ENCODE measurements around the gene MAPK10. TPM values are rescaled to one million over a fixed set of nuclear protein-coding genes. Genes with fewer than 3 reads are reported as not detected.

The MAPK10 gene
- total and polyA plus RNA-seq, 10 of the 15 experiments (the other 5 are each of a cell fraction or from before 2014, with no cell fraction given): 1.1 to 4.2 (median 2.4) TPM

DNA sequence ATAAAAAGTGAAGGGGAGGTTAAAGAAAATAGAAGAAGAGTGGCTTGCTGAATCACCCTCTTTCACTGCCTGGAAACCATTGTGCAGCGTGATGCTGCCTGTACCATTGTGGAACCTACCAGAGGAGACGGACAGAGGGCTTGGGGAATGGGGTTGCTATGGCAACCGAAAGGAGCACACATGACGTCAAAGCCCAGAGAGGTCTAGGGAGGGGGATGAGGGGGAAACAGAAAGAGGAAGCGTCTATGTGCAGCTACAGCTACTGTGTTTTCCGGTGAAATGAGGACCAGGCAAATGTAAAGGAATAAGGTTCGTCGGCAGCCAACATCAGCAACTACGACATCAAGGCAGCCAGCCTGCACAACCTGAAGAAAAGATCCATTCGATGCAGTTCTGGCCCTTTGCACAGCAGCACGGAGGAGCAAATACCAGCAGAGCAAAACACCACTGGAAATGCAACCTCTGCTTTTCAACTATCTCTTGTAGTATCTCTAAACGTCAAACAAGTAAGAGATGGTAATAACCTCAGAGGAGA lies at the start of gene MAPK10 (continued):
- TF ChIP-seq, protein P1, sequence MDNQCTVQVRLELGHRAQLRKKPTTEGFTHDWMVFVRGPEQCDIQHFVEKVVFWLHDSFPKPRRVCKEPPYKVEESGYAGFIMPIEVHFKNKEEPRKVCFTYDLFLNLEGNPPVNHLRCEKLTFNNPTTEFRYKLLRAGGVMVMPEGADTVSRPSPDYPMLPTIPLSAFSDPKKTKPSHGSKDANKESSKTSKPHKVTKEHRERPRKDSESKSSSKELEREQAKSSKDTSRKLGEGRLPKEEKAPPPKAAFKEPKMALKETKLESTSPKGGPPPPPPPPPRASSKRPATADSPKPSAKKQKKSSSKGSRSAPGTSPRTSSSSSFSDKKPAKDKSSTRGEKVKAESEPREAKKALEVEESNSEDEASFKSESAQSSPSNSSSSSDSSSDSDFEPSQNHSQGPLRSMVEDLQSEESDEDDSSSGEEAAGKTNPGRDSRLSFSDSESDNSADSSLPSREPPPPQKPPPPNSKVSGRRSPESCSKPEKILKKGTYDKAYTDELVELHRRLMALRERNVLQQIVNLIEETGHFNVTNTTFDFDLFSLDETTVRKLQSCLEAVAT (IDR thresholded peaks at IDR 0.05): peak; percentile 59
- TF ChIP-seq MTA2 (IDR thresholded peaks at IDR 0.05; ENCODE audit: low read depth): 0 out of 2 replicates have a peak, but pooled peaks have one; percentile 13
- 0 out of 2 replicates have a peak, but pooled peaks have one; percentile 58 for TF ChIP-seq NBN (IDR thresholded peaks at IDR 0.05)
- TF ChIP-seq MEF2B (IDR thresholded peaks at IDR 0.05; ENCODE audit: partially characterized antibody, poor library complexity, severe bottlenecking): peak; percentile 29
- TF ChIP-seq TAF1 (IDR thresholded peaks at IDR 0.05; ENCODE audit: borderline replicate concordance, low read depth, low read length): no peak
- TF ChIP-seq LARP7 (IDR thresholded peaks at IDR 0.05): peak; percentile 44; the same call in 1 of the 2 replicates
- peak; percentile 99 for TF ChIP-seq BMI1 (IDR thresholded peaks at IDR 0.05; ENCODE audit: borderline replicate concordance)
- TF ChIP-seq RCOR1 (conservative IDR thresholded peaks at IDR 0.05; ENCODE audit: low read depth, low read length): 0 out of 2 replicates have a peak, but pooled peaks have one; percentile 30
- no peak for TF ChIP-seq ZBTB33 (IDR thresholded peaks at IDR 0.05)
- peak; percentile 87 for TF ChIP-seq CREM (IDR thresholded peaks at IDR 0.05; ENCODE audit: low read depth)
- peak; percentile 65 for TF ChIP-seq IKZF1 (conservative IDR thresholded peaks at IDR 0.05)
- 0 out of 2 replicates have a peak, but pooled peaks have one; percentile 25 for TF ChIP-seq IRF4 (IDR thresholded peaks at IDR 0.05; ENCODE audit: low read depth, low read length)
- TF ChIP-seq SP1 (IDR thresholded peaks at IDR 0.05; ENCODE audit: low read depth, low read length): no peak
- peak; percentile 32 to 40; a peak in 2 of 4 replicates for TF ChIP-seq IKZF2 (IDR thresholded peaks at IDR 0.05)
- TF ChIP-seq ZSCAN29 (IDR thresholded peaks at IDR 0.05): 0 out of 2 replicates have a peak, but pooled peaks have one; percentile 42
- TF ChIP-seq SPI1 (IDR thresholded peaks at IDR 0.05; ENCODE audit: borderline replicate concordance, insufficient read depth, low read depth, low read length): peak; percentile 92
- peak; percentile 79 for TF ChIP-seq CREB1 (IDR thresholded peaks at IDR 0.05; ENCODE audit: low read depth)
- TF ChIP-seq MXI1 (IDR thresholded peaks at IDR 0.05; ENCODE audit: low read depth, low read length): peak; percentile 48; the same call in 1 of the 2 replicates
- TF ChIP-seq EZH2 (IDR thresholded peaks at IDR 0.05; ENCODE audit: borderline replicate concordance, control insufficient read depth, low read depth, low read length): no peak
- peak; percentile 87 for TF ChIP-seq ATF7 (IDR thresholded peaks at IDR 0.05; ENCODE audit: low read depth)
- peak in 1 of 2 experiments; percentile 84; a peak in 2 of 4 replicates for TF ChIP-seq ETV6 (conservative IDR thresholded peaks at IDR 0.05 in 1 of 2, IDR thresholded peaks at IDR 0.05 in 1 of 2; ENCODE audit: borderline replicate concordance in 1 of 2, low read depth in 1 of 2)
- peak; percentile 66 for TF ChIP-seq DPF2 (IDR thresholded peaks at IDR 0.05)
- 0 out of 2 replicates have a peak, but pooled peaks have one; percentile 30 for TF ChIP-seq GATAD2B (conservative IDR thresholded peaks at IDR 0.05; ENCODE audit: low read depth)
- TF ChIP-seq RFX5 (IDR thresholded peaks at IDR 0.05; ENCODE audit: low read depth, low read length): peak; percentile 79
- TF ChIP-seq RAD21 (IDR thresholded peaks at IDR 0.05; ENCODE audit: insufficient read depth, low read depth, low read length): no peak

All from GM12878 (cell line).